ENCODE data around the gene EXOC3L4. TPM values are rescaled to one million over a fixed set of nuclear protein-coding genes. Genes with fewer than 3 reads are reported as not detected.
A peak's percentile ranks its signal among the peaks of the same experiment; 100 is the strongest.

The EXOC3L4 gene
- total and polyA plus RNA-seq, 9 of the 15 experiments (the other 6 are each of a cell fraction or from before 2014, with no cell fraction given): 0.10 to 6.7 (median 0.98) TPM; not detected in 1

GRCh38 chr14:103123634-103124500 is 29.3 kb downstream of the EXOC3L4 start (continued):
- TF ChIP-seq BCLAF1 (IDR thresholded peaks at IDR 0.05; ENCODE audit: borderline replicate concordance in 1 of 2, control insufficient read depth in 1 of 2, low read depth in 2 of 2, low read length in 1 of 2): no peak
- no peak for TF ChIP-seq COPS2 (conservative IDR thresholded peaks at IDR 0.05)
- peak; percentile 45; the same call in 1 of the 2 replicates for TF ChIP-seq ZBTB7A (IDR thresholded peaks at IDR 0.05; ENCODE audit: borderline replicate concordance, control insufficient read depth, low read depth, low read length)
- peak; percentile 42 for TF ChIP-seq CHD1 (IDR thresholded peaks at IDR 0.05; ENCODE audit: low read length)
- no peak for TF ChIP-seq EGR1 (conservative IDR thresholded peaks at IDR 0.05)
- 0 out of 2 replicates have a peak, but pooled peaks have one; percentile 2 for TF ChIP-seq POLR2H (tag; IDR thresholded peaks at IDR 0.05; ENCODE audit: low read depth)
- TF ChIP-seq CSDE1 (IDR thresholded peaks at IDR 0.05): no peak
- TF ChIP-seq SAFB (IDR thresholded peaks at IDR 0.05; ENCODE audit: borderline replicate concordance, low read depth, low read length): no peak
- no peak for TF ChIP-seq BCL6 (CRISPR knock-in tag; IDR thresholded peaks at IDR 0.05)
- TF ChIP-seq SP2 (IDR thresholded peaks at IDR 0.05; ENCODE audit: extremely low read depth, low read depth, low read length, poor library complexity, severe bottlenecking): no peak
- TF ChIP-seq XRCC5 (IDR thresholded peaks at IDR 0.05; ENCODE audit: low read depth, low read length): no peak
- no peak for TF ChIP-seq RFX7 (CRISPR knock-in tag; IDR thresholded peaks at IDR 0.05)
- TF ChIP-seq SP1 (CRISPR knock-in tag; IDR thresholded peaks at IDR 0.05): peak; percentile 54; the same call in 1 of the 2 replicates
- TF ChIP-seq ZNF76 (CRISPR knock-in tag; IDR thresholded peaks at IDR 0.05; ENCODE audit: borderline replicate concordance): no peak
- TF ChIP-seq ZNF12 (CRISPR knock-in tag; IDR thresholded peaks at IDR 0.05): 0 out of 2 replicates have a peak, but pooled peaks have one; percentile 29
- TF ChIP-seq ZFX (CRISPR knock-in tag; IDR thresholded peaks at IDR 0.05): peak; percentile 72
- TF ChIP-seq ZNF311 (CRISPR knock-in tag; IDR thresholded peaks at IDR 0.05): no peak
- no peak for TF ChIP-seq ATF1 (CRISPR knock-in tag; IDR thresholded peaks at IDR 0.05)
- no peak for TF ChIP-seq ATF1 (tag; IDR thresholded peaks at IDR 0.05)
- TF ChIP-seq NCOA1 (IDR thresholded peaks at IDR 0.05; ENCODE audit: low read depth): no peak
- TF ChIP-seq HMG20B (CRISPR knock-in tag; IDR thresholded peaks at IDR 0.05): no peak
- TF ChIP-seq KDM4B (IDR thresholded peaks at IDR 0.05; ENCODE audit: borderline replicate concordance in 2 of 2, low read depth in 1 of 2): no peak
- TF ChIP-seq NR2C1 (IDR thresholded peaks at IDR 0.05): no peak
- TF ChIP-seq NR2C1 (tag; IDR thresholded peaks at IDR 0.05): no peak
- no peak for TF ChIP-seq HDAC6 (IDR thresholded peaks at IDR 0.05; ENCODE audit: low read depth, low read length)
- TF ChIP-seq HDAC1 (IDR thresholded peaks at IDR 0.05): no peak
- no peak for TF ChIP-seq ZKSCAN8 (CRISPR knock-in tag; IDR thresholded peaks at IDR 0.05)
- peak; percentile 59 for TF ChIP-seq FIP1L1 (IDR thresholded peaks at IDR 0.05; ENCODE audit: low read depth, low read length, poor library complexity, severe bottlenecking)
